Measurements from ENCODE around the gene KIRREL2. TPM values are rescaled to one million over a fixed set of nuclear protein-coding genes. Genes with fewer than 3 reads are reported as not detected.

The KIRREL2 gene
- total and polyA plus RNA-seq, 9 of the 15 experiments (the other 6 are each of a cell fraction or from before 2014, with no cell fraction given): 0.01 to 0.12 (median 0.09) TPM; not detected in 4

GRCh38 chr19:35859414-35859813 is 2.7 kb downstream of the KIRREL2 start:
- H3K9ac ChIP-seq (ENCODE audit: insufficient read depth in 1 of 2, low read depth in 2 of 2, low read length in 2 of 2): no peak overlapping the region
- no peaks in the 10 kb centered on the region for H3K36me3 ChIP-seq (ENCODE audit: control insufficient read depth, insufficient read depth, low read length)
- intact Hi-C loops (cut with micrococcal nuclease): no loop called here
- H3K27me3 ChIP-seq (ENCODE audit: control insufficient read depth in 2 of 2, insufficient read depth in 2 of 2, low read length in 2 of 2): peaks cover 16 to 51% of the 10 kb centered on the region in 2 experiments; a peak in 4 of 5 replicates
- ATAC-seq: no peak
- BruUV-seq (replicated peaks): no TSS peak
- POLR2A ChIA-PET: interaction anchor here (1.0 kb wide), 1 partner anchor 241 kb away, joined by 3 read pairs; no protein-coding TSS in a partner anchor
- no peak overlapping the region for H3K4me3 ChIP-seq
- no peak overlapping the region for H3K27ac ChIP-seq (ENCODE audit: extremely low read depth, low read depth, low read length)
- DNase-seq (ENCODE audit: extremely low read depth in 1 of 4, low spot score in 3 of 4): no peak
- in situ Hi-C loops (cut with MboI): no loop called here
- 12% methylated on average over 4 of the region's 4 CpGs for WGBS (ENCODE audit: insufficient coverage, low coverage, missing lambda C conversion rate)
- H3K9me3 ChIP-seq (replicated peaks; ENCODE audit: control insufficient read depth, insufficient read depth, low read depth, low read length): peaks cover 5% of the 10 kb centered on the region; the same call in 1 of the 2 replicates
- H3K4me2 ChIP-seq (ENCODE audit: insufficient read depth, low read length): no peak overlapping the region
- no peaks in the 10 kb centered on the region for H3K79me2 ChIP-seq (ENCODE audit: control insufficient read depth, insufficient read depth, low read length)
- no peaks in the 10 kb centered on the region for H3K9me1 ChIP-seq (ENCODE audit: control insufficient read depth, insufficient read depth, low read length)
- H3K4me1 ChIP-seq (replicated peaks in 1 of 2; ENCODE audit: control insufficient read depth in 2 of 2, insufficient read depth in 2 of 2, low read length in 2 of 2): peaks cover 15 to 50% of the 10 kb centered on the region in 2 experiments
- peaks cover 8% of the 10 kb centered on the region; the same call in 1 of the 2 replicates for H4K20me1 ChIP-seq (replicated peaks; ENCODE audit: control insufficient read depth, insufficient read depth, low read length)
- no peak for TF ChIP-seq ZBTB49 (CRISPR knock-in tag; IDR thresholded peaks at IDR 0.05; ENCODE audit: borderline replicate concordance)
- no peak for TF ChIP-seq ELK3 (CRISPR knock-in tag; IDR thresholded peaks at IDR 0.05)
- no peak for TF ChIP-seq ZNF507 (tag; conservative IDR thresholded peaks at IDR 0.05)
- TF ChIP-seq FOXO4 (CRISPR knock-in tag; IDR thresholded peaks at IDR 0.05): no peak
- TF ChIP-seq ZSCAN29 (IDR thresholded peaks at IDR 0.05): no peak
- no peak for TF ChIP-seq U2AF2 (optimal IDR thresholded peaks at IDR 0.05; ENCODE audit: low read depth, low read length)
- TF ChIP-seq MYNN (IDR thresholded peaks at IDR 0.05): no peak
- no peak for TF ChIP-seq MYNN (CRISPR knock-in tag; IDR thresholded peaks at IDR 0.05)
- TF ChIP-seq HLTF (IDR thresholded peaks at IDR 0.05): no peak
- no peak for TF ChIP-seq ZNF24 (IDR thresholded peaks at IDR 0.05)
- TF ChIP-seq ARHGAP35 (IDR thresholded peaks at IDR 0.05; ENCODE audit: partially characterized antibody): no peak
- no peak overlapping the region for H2AFZ ChIP-seq (ENCODE audit: low read depth, low read length)
- CTCF ChIA-PET (ENCODE audit: low intra/inter-chr PET ratio): no interaction called here
- FAIRE-seq: no peak
